DOHH2 (cell line): ENCODE measurements around the gene HECA.

Experiments used
- CTCF ChIP-seq: fragments of 200-600 bp; sonication (generic); IDR thresholded peaks from one replicate; pipeline ENCODE4 v1.5.1; 2014; ENCODE audit warnings: antibody characterized with exemption, mild to moderate bottlenecking, low read depth, low read length; ENCODE audit not compliant: poor library complexity, severe bottlenecking
- EZH2phosphoT487 ChIP-seq: fragments of 200-600 bp; sonication (generic); IDR thresholded peaks from 2 replicates; pipeline ENCODE4 v1.6.1; 2017; ENCODE audit warnings: borderline replicate concordance, mild to moderate bottlenecking, antibody characterized with exemption, low read length, moderate library complexity, mixed read lengths

- TF ChIP-seq CTCF: no peak
- no peak for TF ChIP-seq EZH2phosphoT487
Measured at GRCh38 chr6:139165324-139165723, 30.4 kb downstream of the HECA start.
